Stimulated activated naive CD8-positive, alpha-beta T cell treated with anti-CD3 and anti-CD28 coated beads, Interleukin-15, Interleukin-2, amounts not matched to agents 100 ng/mL and 50 ng/mL, for 24 hours (primary cell): ENCODE data around the gene TCERG1L.

Experiments
- H3K27ac Mint-ChIP-seq: one replicate; pipeline ENCODE4 v1.8.0; 2021; ENCODE audit warnings: mild to moderate bottlenecking, mixed read lengths
- H3K27me3 Mint-ChIP-seq: one replicate; pipeline ENCODE4 v1.8.0; 2021; ENCODE audit warnings: mixed read lengths
- H3K36me3 Mint-ChIP-seq: one replicate; pipeline ENCODE4 v1.8.0; 2021; ENCODE audit warnings: low read depth, mixed read lengths
- H3K4me1 Mint-ChIP-seq: one replicate; pipeline ENCODE4 v1.8.0; 2021; ENCODE audit warnings: low read depth, mixed read lengths
- H3K4me3 Mint-ChIP-seq: one replicate; pipeline ENCODE4 v1.8.0; 2021; ENCODE audit warnings: mild to moderate bottlenecking, mixed read lengths
- H3K9me3 Mint-ChIP-seq: one replicate; pipeline ENCODE4 v1.8.0; 2021; ENCODE audit warnings: mixed read lengths

TCERG1L gene

GRCh38 chr10:131252567-131253276 lies 58.8 kb downstream of the TCERG1L start:
- H3K4me3 Mint-ChIP-seq = no peak overlapping the region
- H3K9me3 Mint-ChIP-seq = no peaks in the 10 kb centered on the region
- no peak overlapping the region for H3K27ac Mint-ChIP-seq
- H3K4me1 Mint-ChIP-seq = no peaks in the 10 kb centered on the region
- H3K27me3 Mint-ChIP-seq = peaks cover 3% of the 10 kb centered on the region
- no peaks in the 10 kb centered on the region for H3K36me3 Mint-ChIP-seq

DNA sequence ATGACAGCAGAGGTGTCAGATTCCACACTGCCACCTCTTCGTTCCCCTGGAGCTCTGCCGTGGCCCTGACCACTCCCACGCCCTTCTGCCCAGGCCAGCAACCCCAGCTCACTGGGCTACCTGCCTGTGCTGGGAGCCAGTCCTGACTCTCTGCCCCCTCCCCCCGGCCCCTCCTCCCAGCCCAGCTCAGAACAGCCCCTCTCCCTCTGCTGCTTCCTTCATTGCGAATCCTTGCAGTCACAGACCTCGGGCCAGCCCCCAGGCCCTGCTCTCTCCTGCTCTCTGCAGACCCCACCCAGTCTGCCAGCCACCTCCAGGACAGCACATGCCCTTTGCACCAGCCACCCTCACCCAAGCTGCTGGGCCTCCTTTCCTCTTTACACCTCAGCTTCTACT lies 60.4 kb downstream of the TCERG1L start:
- H3K9me3 Mint-ChIP-seq = no peaks in the 10 kb centered on the region
- H3K4me3 Mint-ChIP-seq = no peak overlapping the region
- peaks cover 3% of the 10 kb centered on the region for H3K27me3 Mint-ChIP-seq
- no peaks in the 10 kb centered on the region for H3K36me3 Mint-ChIP-seq
- H3K27ac Mint-ChIP-seq = no peak overlapping the region
- no peaks in the 10 kb centered on the region for H3K4me1 Mint-ChIP-seq

GRCh38 chr10:131250454-131251145 lies 60.9 kb downstream of the TCERG1L start:
- Mint-ChIP-seq H3K4me3 (no peak overlapping the region), H3K27me3 (peaks cover 3% of the 10 kb centered on the region), H3K36me3 (no peaks in the 10 kb centered on the region), H3K4me1 (no peaks in the 10 kb centered on the region), H3K27ac (no peak overlapping the region), H3K9me3 (no peaks in the 10 kb centered on the region)

GRCh38 chr10:131249955-131250344 lies 61.6 kb downstream of the TCERG1L start:
- Mint-ChIP-seq H3K9me3 (no peaks in the 10 kb centered on the region), H3K4me3 (no peak overlapping the region), H3K36me3 (no peaks in the 10 kb centered on the region), H3K4me1 (no peaks in the 10 kb centered on the region), H3K27me3 (peaks cover 3% of the 10 kb centered on the region), H3K27ac (no peak overlapping the region)

GRCh38 chr10:131249238-131249954 lies 62.1 kb downstream of the TCERG1L start:
- H3K36me3 Mint-ChIP-seq = no peaks in the 10 kb centered on the region
- no peaks in the 10 kb centered on the region for H3K9me3 Mint-ChIP-seq
- peaks cover 3% of the 10 kb centered on the region for H3K27me3 Mint-ChIP-seq
- no peak overlapping the region for H3K27ac Mint-ChIP-seq
- H3K4me3 Mint-ChIP-seq = no peak overlapping the region
- no peaks in the 10 kb centered on the region for H3K4me1 Mint-ChIP-seq

GRCh38 chr10:131248376-131249165 lies 63.0 kb downstream of the TCERG1L start:
- peaks cover 3% of the 10 kb centered on the region for H3K27me3 Mint-ChIP-seq
- H3K27ac Mint-ChIP-seq = no peak overlapping the region
- H3K4me1 Mint-ChIP-seq = no peaks in the 10 kb centered on the region

GRCh38 chr10:131247873-131248272 lies 63.6 kb downstream of the TCERG1L start:
- H3K4me3 Mint-ChIP-seq = no peak overlapping the region
- H3K36me3 Mint-ChIP-seq = no peaks in the 10 kb centered on the region
- H3K27me3 Mint-ChIP-seq = peaks cover 3% of the 10 kb centered on the region
- H3K27ac Mint-ChIP-seq = no peak overlapping the region
- no peaks in the 10 kb centered on the region for H3K9me3 Mint-ChIP-seq
- H3K4me1 Mint-ChIP-seq = no peaks in the 10 kb centered on the region

More at GRCh38 chr10:131248376-131249165, 63.0 kb downstream of the TCERG1L start:
- Mint-ChIP-seq H3K36me3 (no peaks in the 10 kb centered on the region), H3K4me3 (no peak overlapping the region), H3K9me3 (no peaks in the 10 kb centered on the region)

GRCh38 chr10:131246775-131247174 lies 64.7 kb downstream of the TCERG1L start:
- H3K4me1 Mint-ChIP-seq = no peaks in the 10 kb centered on the region
- H3K36me3 Mint-ChIP-seq = no peaks in the 10 kb centered on the region
- H3K27me3 Mint-ChIP-seq = peaks cover 3% of the 10 kb centered on the region
- no peaks in the 10 kb centered on the region for H3K9me3 Mint-ChIP-seq
- H3K27ac Mint-ChIP-seq = no peak overlapping the region
- H3K4me3 Mint-ChIP-seq = no peak overlapping the region

- Mint-ChIP-seq H3K4me1 (no peaks in the 10 kb centered on the region), H3K4me3 (no peak overlapping the region), H3K27ac (no peak overlapping the region), H3K36me3 (no peaks in the 10 kb centered on the region), H3K9me3 (no peaks in the 10 kb centered on the region), H3K27me3 (peaks cover 3% of the 10 kb centered on the region)
Observed at GRCh38 chr10:131246089-131246488, 65.4 kb downstream of the TCERG1L start.

GRCh38 chr10:131245475-131246059 lies 66.0 kb downstream of the TCERG1L start:
- H3K9me3 Mint-ChIP-seq = no peaks in the 10 kb centered on the region
- H3K27ac Mint-ChIP-seq = no peak overlapping the region
- peaks cover 2% of the 10 kb centered on the region for H3K27me3 Mint-ChIP-seq
- no peaks in the 10 kb centered on the region for H3K36me3 Mint-ChIP-seq
- no peak overlapping the region for H3K4me3 Mint-ChIP-seq
- H3K4me1 Mint-ChIP-seq = no peaks in the 10 kb centered on the region

GRCh38 chr10:131244836-131245235 lies 66.7 kb downstream of the TCERG1L start:
- Mint-ChIP-seq H3K4me3 (no peak overlapping the region), H3K27me3 (no peaks in the 10 kb centered on the region), H3K36me3 (no peaks in the 10 kb centered on the region), H3K27ac (no peak overlapping the region), H3K4me1 (no peaks in the 10 kb centered on the region), H3K9me3 (no peaks in the 10 kb centered on the region)

DNA sequence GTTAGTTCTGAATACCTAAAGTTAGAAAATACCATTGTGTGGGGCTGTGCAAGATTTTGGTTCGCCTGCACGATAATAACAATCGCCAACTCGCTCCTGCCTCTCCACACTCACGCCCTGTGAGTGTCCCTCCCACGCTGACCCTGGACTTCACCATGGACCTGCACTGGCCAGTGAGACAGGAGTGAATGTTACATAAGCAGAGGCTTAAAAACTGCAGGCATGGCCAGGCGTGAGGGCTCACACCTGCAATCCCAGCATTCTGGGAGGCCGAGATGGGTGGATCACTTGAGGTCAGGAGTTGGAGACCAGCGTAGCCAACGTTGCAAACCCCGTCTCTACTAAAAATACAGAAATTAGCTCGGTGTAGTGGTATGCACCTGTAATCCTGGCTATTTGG lies 68.4 kb downstream of the TCERG1L start:
- no peaks in the 10 kb centered on the region for H3K27me3 Mint-ChIP-seq
- H3K9me3 Mint-ChIP-seq = no peaks in the 10 kb centered on the region
- H3K4me1 Mint-ChIP-seq = no peaks in the 10 kb centered on the region
- no peak overlapping the region for H3K27ac Mint-ChIP-seq
- H3K36me3 Mint-ChIP-seq = no peaks in the 10 kb centered on the region
- no peak overlapping the region for H3K4me3 Mint-ChIP-seq

DNA sequence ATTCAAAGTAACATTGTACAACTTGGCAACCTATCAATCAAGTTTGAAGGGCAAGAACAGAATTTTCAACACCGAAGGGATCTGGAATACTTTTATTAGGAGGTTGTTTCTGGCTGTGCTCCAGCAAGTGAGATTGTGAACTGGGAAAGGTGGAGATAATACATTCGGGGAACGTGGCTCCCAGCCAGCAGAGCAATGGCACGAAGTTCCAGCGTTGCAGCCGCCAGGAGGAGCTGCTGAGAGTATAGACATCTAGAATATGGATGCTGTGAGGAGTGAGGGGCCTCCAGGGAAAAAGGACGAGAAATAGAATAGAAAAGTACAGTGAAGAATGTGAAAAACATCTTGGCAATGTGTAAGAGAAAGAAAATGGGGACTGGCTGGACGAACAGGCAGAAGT lies 69.5 kb downstream of the TCERG1L start:
- Mint-ChIP-seq H3K36me3 (no peaks in the 10 kb centered on the region), H3K4me1 (no peaks in the 10 kb centered on the region), H3K27me3 (no peaks in the 10 kb centered on the region), H3K27ac (no peak overlapping the region), H3K9me3 (no peaks in the 10 kb centered on the region), H3K4me3 (no peak overlapping the region)

DNA sequence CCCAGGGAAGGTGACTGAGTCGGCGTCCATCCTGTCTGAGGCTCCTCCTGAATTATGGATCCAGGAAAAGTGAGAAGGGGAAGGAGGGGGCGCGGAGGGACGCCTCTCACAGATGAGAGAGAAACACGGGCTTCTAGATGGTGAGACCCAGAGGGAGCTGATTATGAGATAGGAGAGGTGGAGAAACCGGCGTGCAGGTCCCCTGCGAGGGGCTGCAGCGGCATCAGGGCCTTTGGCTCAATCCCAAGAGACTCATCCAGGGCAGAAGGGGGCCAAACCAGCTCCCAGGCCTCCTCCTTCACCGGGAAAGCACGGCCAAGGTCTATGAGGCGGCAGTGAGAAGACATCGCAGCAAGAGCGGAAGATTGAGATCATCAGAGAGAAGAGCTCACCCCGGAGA lies 70.8 kb downstream of the TCERG1L start:
- Mint-ChIP-seq H3K4me3 (no peak overlapping the region), H3K9me3 (no peaks in the 10 kb centered on the region)

More for the DNA sequence above, 70.8 kb downstream of the TCERG1L start:
- Mint-ChIP-seq H3K27ac (no peak overlapping the region), H3K27me3 (no peaks in the 10 kb centered on the region), H3K36me3 (no peaks in the 10 kb centered on the region), H3K4me1 (no peaks in the 10 kb centered on the region)
